ENCODE measurements around the gene TMEM238L. TPM values are rescaled to one million over a fixed set of nuclear protein-coding genes. Genes with fewer than 3 reads are reported as not detected.

The TMEM238L gene
- total and polyA plus RNA-seq, 2 experiments from 2014 or later: not detected

DNA sequence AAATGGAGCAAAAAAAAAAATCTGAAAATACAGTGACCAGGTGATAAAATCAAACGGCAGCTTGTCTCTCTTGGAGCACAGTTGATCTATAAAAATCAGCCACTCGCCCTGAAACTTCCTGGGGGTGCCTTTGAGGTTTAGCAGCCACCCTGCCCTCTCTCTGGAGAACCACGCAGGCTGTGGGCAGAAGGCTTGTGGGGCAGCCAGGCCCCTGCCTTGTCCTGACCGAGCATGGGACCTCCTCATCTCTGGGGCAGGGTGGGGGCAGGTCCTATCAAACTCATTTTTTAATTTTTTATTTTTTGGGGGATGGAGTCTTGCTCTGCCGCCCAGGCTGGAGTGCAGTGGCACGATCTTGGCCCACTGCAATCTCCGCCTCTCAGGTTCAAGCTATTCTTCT, 5.0 kb downstream of the TMEM238L start:
- Histone ChIP-seq H3K27ac (no peak overlapping the region), H3K27me3 (no peaks in the 10 kb centered on the region), H3K4me3 (no peak overlapping the region), H3K36me3 (no peaks in the 10 kb centered on the region), H3K9me3 (ENCODE audit: low read depth) (no peaks in the 10 kb centered on the region), H3K4me1 (ENCODE audit: low read depth) (no peaks in the 10 kb centered on the region)
- DNase-seq (ENCODE audit: low read depth in 1 of 2, low spot score in 1 of 2): no peak
- TF ChIP-seq, protein P1, sequence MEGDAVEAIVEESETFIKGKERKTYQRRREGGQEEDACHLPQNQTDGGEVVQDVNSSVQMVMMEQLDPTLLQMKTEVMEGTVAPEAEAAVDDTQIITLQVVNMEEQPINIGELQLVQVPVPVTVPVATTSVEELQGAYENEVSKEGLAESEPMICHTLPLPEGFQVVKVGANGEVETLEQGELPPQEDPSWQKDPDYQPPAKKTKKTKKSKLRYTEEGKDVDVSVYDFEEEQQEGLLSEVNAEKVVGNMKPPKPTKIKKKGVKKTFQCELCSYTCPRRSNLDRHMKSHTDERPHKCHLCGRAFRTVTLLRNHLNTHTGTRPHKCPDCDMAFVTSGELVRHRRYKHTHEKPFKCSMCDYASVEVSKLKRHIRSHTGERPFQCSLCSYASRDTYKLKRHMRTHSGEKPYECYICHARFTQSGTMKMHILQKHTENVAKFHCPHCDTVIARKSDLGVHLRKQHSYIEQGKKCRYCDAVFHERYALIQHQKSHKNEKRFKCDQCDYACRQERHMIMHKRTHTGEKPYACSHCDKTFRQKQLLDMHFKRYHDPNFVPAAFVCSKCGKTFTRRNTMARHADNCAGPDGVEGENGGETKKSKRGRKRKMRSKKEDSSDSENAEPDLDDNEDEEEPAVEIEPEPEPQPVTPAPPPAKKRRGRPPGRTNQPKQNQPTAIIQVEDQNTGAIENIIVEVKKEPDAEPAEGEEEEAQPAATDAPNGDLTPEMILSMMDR (IDR thresholded peaks at IDR 0.05; ENCODE audit: low read depth, low read length): no peak

DNA sequence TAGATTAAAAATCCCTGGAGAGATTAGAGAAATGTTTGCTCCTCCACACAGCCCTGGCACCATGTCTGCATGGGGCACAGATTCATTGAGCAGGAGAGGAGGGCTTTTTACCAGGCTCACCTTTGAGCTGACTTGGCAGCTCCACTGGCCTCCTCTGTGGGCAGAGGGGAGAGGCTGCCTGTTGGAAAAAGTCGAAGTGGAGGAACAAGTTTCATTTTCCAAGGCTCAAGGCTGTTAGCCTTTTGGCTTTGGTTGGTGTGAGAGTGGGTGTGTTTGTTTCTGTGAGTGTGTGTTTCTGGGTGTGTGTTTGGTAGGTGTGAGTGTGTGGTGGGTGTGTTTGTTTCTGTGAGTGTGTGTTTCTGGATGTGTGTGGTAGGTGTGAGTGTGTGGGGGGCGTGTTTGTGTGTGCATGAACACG, 5.6 kb downstream of the TMEM238L start:
- H3K27me3 ChIP-seq: no peaks in the 10 kb centered on the region
- H3K4me3 ChIP-seq: no peak overlapping the region
- H3K36me3 ChIP-seq: no peaks in the 10 kb centered on the region
- TF ChIP-seq, protein P1 (IDR thresholded peaks at IDR 0.05; ENCODE audit: low read depth, low read length): no peak
- no peaks in the 10 kb centered on the region for H3K9me3 ChIP-seq (ENCODE audit: low read depth)
- no peaks in the 10 kb centered on the region for H3K4me1 ChIP-seq (ENCODE audit: low read depth)
- H3K27ac ChIP-seq: no peak overlapping the region
- DNase-seq (ENCODE audit: low read depth in 1 of 2, low spot score in 1 of 2): peak in 1 of 2 donors; percentile 17

DNA sequence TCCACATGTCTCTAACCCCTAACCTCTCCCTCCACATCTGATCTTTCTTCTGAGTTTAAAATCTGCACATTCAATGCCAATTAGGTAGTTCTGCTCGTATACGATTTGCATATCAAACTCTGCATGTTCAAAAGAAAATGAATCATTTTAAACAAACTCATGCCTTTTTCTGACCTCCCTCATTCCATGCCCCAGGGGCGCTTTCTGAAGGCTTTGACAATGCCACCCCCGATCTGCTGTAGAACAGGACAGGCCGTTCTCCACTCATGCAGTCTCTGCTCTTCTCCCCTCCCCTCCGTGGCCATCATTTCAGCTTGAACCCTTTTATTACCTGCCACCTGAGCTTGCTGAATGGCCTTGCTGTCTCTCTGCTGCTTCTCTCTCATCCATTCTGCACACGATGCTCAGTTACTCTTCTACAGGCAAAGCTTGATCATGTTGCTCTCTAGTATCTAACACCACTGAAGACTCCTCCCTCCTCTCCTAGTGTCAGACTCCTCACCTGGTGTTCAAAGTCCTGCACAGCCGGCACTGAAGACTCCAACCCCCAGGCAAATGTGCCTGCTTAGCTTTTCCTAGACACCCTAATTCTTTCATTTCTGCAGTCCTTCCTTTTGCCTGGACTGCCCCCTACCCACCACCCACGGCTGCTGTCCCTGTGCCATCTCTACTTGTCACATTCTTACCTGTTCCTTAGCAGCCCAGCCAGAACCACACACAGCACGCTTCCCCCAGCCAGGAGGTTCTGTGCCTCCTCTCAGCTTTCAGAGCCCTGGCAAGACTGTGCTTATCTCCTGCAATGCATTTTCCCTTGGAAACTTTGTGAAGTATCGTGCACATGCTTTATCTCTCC, 6.2 kb downstream of the TMEM238L start:
- no peak for DNase-seq (ENCODE audit: low read depth in 1 of 2, low spot score in 1 of 2)
- no peaks in the 10 kb centered on the region for H3K27me3 ChIP-seq
- TF ChIP-seq, protein P1 (IDR thresholded peaks at IDR 0.05; ENCODE audit: low read depth, low read length): no peak
- H3K4me1 ChIP-seq (ENCODE audit: low read depth): no peaks in the 10 kb centered on the region
- H3K27ac ChIP-seq: no peak overlapping the region
- H3K36me3 ChIP-seq: no peaks in the 10 kb centered on the region
- H3K9me3 ChIP-seq (ENCODE audit: low read depth): no peaks in the 10 kb centered on the region
- H3K4me3 ChIP-seq: no peak overlapping the region

DNA sequence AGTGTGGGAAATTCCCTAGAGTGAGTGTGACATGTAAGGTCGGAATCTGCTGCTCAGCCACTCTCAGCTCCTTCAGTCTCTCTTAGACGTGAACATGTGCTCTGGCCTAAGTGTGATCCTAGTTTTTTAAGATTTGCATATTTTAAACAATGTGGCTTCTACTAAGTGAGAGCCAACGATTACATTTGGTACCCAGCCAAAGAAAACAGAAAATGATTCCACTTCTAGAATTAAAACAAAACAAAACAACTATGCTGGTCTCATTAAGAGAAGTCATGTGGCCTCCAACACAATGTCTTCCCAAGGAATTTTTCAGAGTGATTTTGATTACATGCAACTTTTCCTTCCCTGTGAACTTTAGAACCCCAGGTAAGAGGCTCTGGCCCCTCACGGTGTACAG, 10.1 kb downstream of the TMEM238L start:
- Histone ChIP-seq H3K27me3 (no peaks in the 10 kb centered on the region), H3K4me3 (no peak overlapping the region), H3K27ac (no peak overlapping the region), H3K36me3 (no peaks in the 10 kb centered on the region), H3K4me1 (ENCODE audit: low read depth) (peaks cover 6% of the 10 kb centered on the region), H3K9me3 (ENCODE audit: low read depth) (no peaks in the 10 kb centered on the region)
- TF ChIP-seq, protein P1 (IDR thresholded peaks at IDR 0.05; ENCODE audit: low read depth, low read length): no peak
- DNase-seq (ENCODE audit: low read depth in 1 of 2, low spot score in 1 of 2): no peak

DNA sequence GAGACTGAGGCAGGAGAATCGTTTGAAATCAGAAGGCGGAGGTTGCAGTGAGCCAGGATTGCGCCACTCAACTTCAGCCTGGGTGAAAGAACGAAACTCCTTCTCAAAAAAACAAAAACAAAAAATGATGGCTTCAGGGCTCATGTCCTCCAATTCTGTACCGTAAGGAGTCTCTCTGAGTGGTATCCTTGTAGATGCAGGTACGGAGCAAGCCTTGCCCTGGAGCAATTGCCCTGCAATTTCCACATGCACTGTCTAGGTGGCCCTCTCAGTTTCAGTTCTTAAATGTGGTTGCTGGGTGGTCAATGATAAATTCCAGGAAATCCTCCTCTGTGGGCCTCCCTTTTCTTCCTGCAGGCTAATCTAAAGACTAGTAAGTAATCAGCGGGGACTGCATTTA, 10.6 kb downstream of the TMEM238L start:
- Histone ChIP-seq H3K4me3 (no peak overlapping the region), H3K9me3 (ENCODE audit: low read depth) (no peaks in the 10 kb centered on the region), H3K27ac (no peak overlapping the region), H3K36me3 (no peaks in the 10 kb centered on the region), H3K4me1 (ENCODE audit: low read depth) (peaks cover 6% of the 10 kb centered on the region), H3K27me3 (no peaks in the 10 kb centered on the region)
- DNase-seq (ENCODE audit: low read depth in 1 of 2, low spot score in 1 of 2): no peak
- TF ChIP-seq, protein P1 (IDR thresholded peaks at IDR 0.05; ENCODE audit: low read depth, low read length): no peak

Data from cardiac muscle cell (in vitro differentiated cells and primary cell).